ENCODE results near the gene ISY1. TPM values are rescaled to one million over a fixed set of nuclear protein-coding genes. Genes with fewer than 3 reads are reported as not detected.
"Not testable (repeated sequence)": the region's sequence is repeated elsewhere in the genome, so short reads cannot be mapped to it uniquely, and the experiment has no call there.

The ISY1 gene
- total and polyA plus RNA-seq, 9 donors: 13.1 to 45.3 (median 28.8) TPM

GRCh38 chr3:129114455-129114854 lies 46.4 kb downstream of the ISY1 start:
- Histone ChIP-seq H3K4me3 (no peak overlapping the region), H3K27ac (no peak overlapping the region), H3K27me3 (no peaks in the 10 kb centered on the region), H3K9me3 (no peaks in the 10 kb centered on the region), H3K4me1 (ENCODE audit: insufficient read depth) (peaks cover 12% of the 10 kb centered on the region), H3K36me3 (no peaks in the 10 kb centered on the region)
- 90 to 92% (median 91%) methylated on average over 6 of the region's 6 CpGs for WGBS, 3 donors
- TF ChIP-seq POLR2A (IDR thresholded peaks at IDR 0.05) (no peak), EP300 (IDR thresholded peaks at IDR 0.05) (no peak), CTCF (IDR thresholded peaks at IDR 0.05) (no peak)
- DNase-seq: no peak
- intact Hi-C loops (cut with DNase I): no loop called here

- no peaks in the 10 kb centered on the region for H3K27me3 ChIP-seq
- peaks cover 13% of the 10 kb centered on the region for H3K4me1 ChIP-seq (ENCODE audit: insufficient read depth)
- no peak overlapping the region for H3K27ac ChIP-seq
- TF ChIP-seq EP300 (IDR thresholded peaks at IDR 0.05) (no peak), POLR2A (IDR thresholded peaks at IDR 0.05) (no peak), CTCF (IDR thresholded peaks at IDR 0.05) (no peak)
- intact Hi-C loops (cut with DNase I): no loop called here
- H3K4me3 ChIP-seq: no peak overlapping the region
- 84 to 86% (median 85%) methylated on average over 3 of the region's 3 CpGs for WGBS, 3 donors
- H3K9me3 ChIP-seq: no peaks in the 10 kb centered on the region
- no peak for DNase-seq
- H3K36me3 ChIP-seq: no peaks in the 10 kb centered on the region
Measured at GRCh38 chr3:129112308-129113052, 48.4 kb downstream of the ISY1 start.

- not testable (repeated sequence) for H3K36me3 ChIP-seq
- H3K4me1 ChIP-seq (ENCODE audit: insufficient read depth): peaks cover 13% of the 10 kb centered on the region
Measured at GRCh38 chr3:129111076-129111780, 49.6 kb downstream of the ISY1 start.

GRCh38 chr3:129107793-129108192 lies 53.1 kb downstream of the ISY1 start:
- Histone ChIP-seq H3K4me3 (no peak overlapping the region), H3K4me1 (ENCODE audit: insufficient read depth) (peaks cover 22% of the 10 kb centered on the region), H3K9me3 (no peaks in the 10 kb centered on the region), H3K27ac (no peak overlapping the region), H3K27me3 (no peaks in the 10 kb centered on the region), H3K36me3 (no peaks in the 10 kb centered on the region)
- 83 to 89% (median 86%) methylated on average over 8 of the region's 8 CpGs for WGBS, 3 donors
- TF ChIP-seq CTCF (IDR thresholded peaks at IDR 0.05): no peak
- no peak for TF ChIP-seq POLR2A (IDR thresholded peaks at IDR 0.05)
- TF ChIP-seq EP300 (IDR thresholded peaks at IDR 0.05): no peak
- no peak for DNase-seq
- intact Hi-C loops (cut with DNase I): no loop called here

More at GRCh38 chr3:129111076-129111780, 49.6 kb downstream of the ISY1 start:
- peak overlapping the region in 1 of 2 donors; percentile 36 for H3K27ac ChIP-seq
- H3K27me3 ChIP-seq; intact Hi-C loops (cut with DNase I); DNase-seq; H3K9me3 ChIP-seq; H3K4me3 ChIP-seq: not testable (repeated sequence)
- 72 to 88% (median 77%) methylated on average over 10 of the region's 10 CpGs for WGBS, 3 donors
